HepG2 (cell line): ENCODE measurements around the gene NFIC. TPM values are rescaled to one million over a fixed set of nuclear protein-coding genes. Genes with fewer than 3 reads are reported as not detected.

Experiments used
- AGO1 ChIP-seq: fragments of 200-400 bp; formaldehyde crosslinking; IDR thresholded peaks from 2 replicates; pipeline ENCODE4 v1.6.1; 2017; ENCODE audit warnings: mild to moderate bottlenecking, low read depth, low read length, moderate library complexity; ENCODE audit not compliant: poor library complexity, severe bottlenecking
- ATM ChIP-seq: fragments of 450-650 bp; IDR thresholded peaks from 2 replicates; pipeline ENCODE4 v1.7.1; 2017; ENCODE audit warnings: mild to moderate bottlenecking, borderline replicate concordance
- CREBL2 ChIP-seq: sonication (generic); formaldehyde crosslinking; IDR thresholded peaks from 2 replicates; pipeline ENCODE4 v1.8.1; 2023; ENCODE audit warnings: missing genetic modification reagents, mild to moderate bottlenecking, borderline replicate concordance
- DPF2 ChIP-seq: sonication (generic); formaldehyde crosslinking; IDR thresholded peaks from 2 replicates; pipeline ENCODE4 v1.4.0; 2020; ENCODE audit warnings: mild to moderate bottlenecking, low read depth, missing genetic modification reagents, borderline replicate concordance
- ETV5 ChIP-seq: IDR thresholded peaks from 2 replicates; pipeline ENCODE4 v1.6.1; 2018; ENCODE audit warnings: missing biosample characterization, missing genetic modification reagents, inconsistent platforms, borderline replicate concordance
- FOXO1 ChIP-seq: sonication (generic); formaldehyde crosslinking; IDR thresholded peaks from 2 replicates; pipeline ENCODE4 v1.4.0; 2020; ENCODE audit warnings: missing genetic modification reagents
- HOXA7 ChIP-seq: sonication (generic); formaldehyde crosslinking; IDR thresholded peaks from 2 replicates; pipeline ENCODE4 v1.8.1; 2022; ENCODE audit warnings: mild to moderate bottlenecking, missing genetic modification reagents, moderate library complexity
- MLXIP ChIP-seq: sonication (generic); formaldehyde crosslinking; IDR thresholded peaks from 2 replicates; pipeline ENCODE4 v1.9.0; 2021; ENCODE audit warnings: missing genetic modification reagents, borderline replicate concordance
- MTA1 ChIP-seq: sonication (generic); formaldehyde crosslinking; IDR thresholded peaks from 2 replicates; pipeline ENCODE4 v1.4.0; 2020; ENCODE audit warnings: missing genetic modification reagents, mild to moderate bottlenecking, borderline replicate concordance
- MXD3 ChIP-seq: IDR thresholded peaks from 2 replicates; pipeline ENCODE4 v1.6.1; 2016; ENCODE audit warnings: mild to moderate bottlenecking, missing biosample characterization, missing genetic modification reagents
- MYC ChIP-seq: sonication (generic); formaldehyde crosslinking; IDR thresholded peaks from 2 replicates; pipeline ENCODE4 v1.9.0; 2021; ENCODE audit warnings: missing genetic modification reagents, borderline replicate concordance
- NR0B2 ChIP-seq: sonication (generic); formaldehyde crosslinking; IDR thresholded peaks from 2 replicates; pipeline ENCODE4 v1.4.0; 2020; ENCODE audit warnings: mild to moderate bottlenecking, missing genetic modification reagents
- PBX2 ChIP-seq: IDR thresholded peaks from 2 replicates; pipeline ENCODE4 v1.6.1; 2016; ENCODE audit warnings: control low read depth
- SOX5 ChIP-seq: IDR thresholded peaks from 2 replicates; pipeline ENCODE4 v1.6.1; 2016; ENCODE audit warnings: borderline replicate concordance
- TMF1 ChIP-seq: sonication (generic); formaldehyde crosslinking; IDR thresholded peaks from 2 replicates; pipeline ENCODE4 v1.8.1; 2022; ENCODE audit warnings: low read depth, missing genetic modification reagents
- ZNF10 ChIP-seq: sonication (generic); formaldehyde crosslinking; IDR thresholded peaks from 2 replicates; pipeline ENCODE4 v1.4.0; 2020; ENCODE audit warnings: mild to moderate bottlenecking, low read depth, missing genetic modification reagents, borderline replicate concordance
- ZNF124 ChIP-seq: sonication (generic); formaldehyde crosslinking; IDR thresholded peaks from 2 replicates; pipeline ENCODE4 v1.4.0; 2020; ENCODE audit warnings: missing genetic modification reagents
- ZNF234 ChIP-seq: sonication (generic); formaldehyde crosslinking; conservative IDR thresholded peaks from 2 replicates; pipeline ENCODE4 v1.5.1; 2020; ENCODE audit warnings: mild to moderate bottlenecking, missing genetic modification reagents
- ZNF468 ChIP-seq: sonication (generic); formaldehyde crosslinking; IDR thresholded peaks from 2 replicates; pipeline ENCODE4 v1.8.0; 2022; ENCODE audit warnings: mild to moderate bottlenecking, moderate library complexity, missing genetic modification reagents
- ZNF841 ChIP-seq: sonication (generic); formaldehyde crosslinking; IDR thresholded peaks from 2 replicates; pipeline ENCODE4 v1.8.1; 2023; ENCODE audit warnings: missing genetic modification reagents, borderline replicate concordance
- polyA plus RNA-seq, 8 experiments: library from polyadenylated mRNA; depleted of rRNA in 3 of 8; stranded (reverse) in 7 of 8; unstranded in 1 of 8; fragments of >200 nt; fragmentation: Illumina TruSeq in 4 of 8; extraction: Trizol in 4 of 8; gene quantifications; 2 replicates each; pipeline versions ENCODE4 v1.2.1 to v1.2.3, GENCODE V29; 2011 to 2016; ENCODE audit warnings: low read depth in 4 of 8, missing spikeins in 1 of 8, mixed read lengths in 1 of 8; ENCODE audit not compliant: insufficient read depth in 1 of 8
- total RNA-seq, 5 experiments: library from RNA; depleted of rRNA; stranded (reverse); fragments of >200 nt; fragmentation: Illumina TruSeq; extraction: Trizol; gene quantifications; 2 replicates each; pipeline ENCODE4 v1.2.3, GENCODE V29; 2016; ENCODE audit warnings: low read depth in 1 of 5
- TF ChIP-seq, protein P1 (sequence below): sonication (generic); formaldehyde crosslinking; IDR thresholded peaks from 2 replicates; pipeline ENCODE4 v1.5.0; 2020; ENCODE audit warnings: mild to moderate bottlenecking, missing genetic modification reagents

Gene NFIC
- total and polyA plus RNA-seq, 2 of the 13 experiments (the other 11 are each of a cell fraction or from before 2014, with no cell fraction given), result 1.3 to 2.5 TPM

DNA sequence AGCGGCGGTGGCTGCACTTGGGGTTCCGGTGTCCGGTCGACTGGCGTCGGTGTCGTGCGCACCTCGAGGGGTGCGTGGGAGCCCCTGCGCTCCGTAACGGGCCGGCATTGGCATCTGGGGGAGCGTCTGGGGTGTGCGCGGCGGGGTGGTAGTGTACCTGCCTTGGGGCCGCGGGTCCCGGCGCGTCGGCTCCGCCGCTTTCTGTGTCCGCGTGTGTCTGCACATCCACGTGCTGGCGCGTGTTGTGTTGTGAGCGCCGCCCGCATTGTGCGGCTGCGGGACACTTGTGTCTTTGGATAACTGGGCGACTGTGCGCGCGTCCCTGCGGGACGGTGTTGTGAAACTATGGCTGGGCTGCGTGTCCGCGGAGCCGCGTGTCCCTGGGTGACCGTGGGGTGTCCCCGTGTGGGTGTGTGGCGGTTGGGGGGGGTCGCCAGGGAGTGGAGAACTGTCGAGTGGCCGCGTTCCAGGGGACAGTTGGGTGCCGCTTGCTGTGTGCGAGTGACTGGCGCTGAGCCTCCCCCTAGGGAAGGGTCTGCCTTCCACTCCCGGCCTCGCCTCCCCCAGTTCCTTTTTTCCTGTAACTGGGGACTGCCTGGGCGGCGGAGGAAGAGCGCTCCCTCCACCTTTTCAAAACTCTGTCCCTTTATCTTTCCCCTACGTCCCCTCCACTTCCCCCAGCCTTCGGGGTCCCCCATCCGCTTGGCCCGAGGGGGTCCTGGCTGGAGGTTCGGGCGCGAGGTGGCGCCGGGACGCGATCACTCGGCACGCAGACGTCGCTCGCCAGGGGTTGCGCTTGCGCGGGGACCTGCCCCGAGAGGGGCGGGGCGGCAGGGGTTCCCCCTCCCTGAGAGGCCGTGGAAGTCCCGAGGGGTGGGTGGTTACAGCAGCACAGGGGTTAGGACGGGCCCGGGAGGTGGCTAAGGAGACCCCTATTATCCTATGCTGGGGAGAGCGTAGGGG lies 5.7 kb upstream of the NFIC start (continued):
- no peak for TF ChIP-seq FOXO1 (CRISPR knock-in tag)
- no peak for TF ChIP-seq ZNF468 (CRISPR knock-in tag)
- no peak for TF ChIP-seq DPF2
- no peak for TF ChIP-seq TMF1 (CRISPR knock-in tag)
- no peak for TF ChIP-seq ZNF841 (CRISPR knock-in tag)
- peak; percentile 77; the same call in 1 of the 2 replicates for TF ChIP-seq MXD3 (CRISPR knock-in tag)
- TF ChIP-seq AGO1, result peak; percentile 25
- no peak for TF ChIP-seq SOX5 (CRISPR knock-in tag)
- TF ChIP-seq NR0B2 (CRISPR knock-in tag), result peak; percentile 46; the same call in 1 of the 2 replicates
- no peak for TF ChIP-seq ZNF124 (CRISPR knock-in tag)
- no peak for TF ChIP-seq PBX2
- TF ChIP-seq CREBL2 (CRISPR knock-in tag), result no peak
- TF ChIP-seq ZNF234, result no peak
- TF ChIP-seq MTA1 (CRISPR knock-in tag), result peak; percentile 68; the same call in 1 of the 2 replicates
- TF ChIP-seq, protein P1, sequence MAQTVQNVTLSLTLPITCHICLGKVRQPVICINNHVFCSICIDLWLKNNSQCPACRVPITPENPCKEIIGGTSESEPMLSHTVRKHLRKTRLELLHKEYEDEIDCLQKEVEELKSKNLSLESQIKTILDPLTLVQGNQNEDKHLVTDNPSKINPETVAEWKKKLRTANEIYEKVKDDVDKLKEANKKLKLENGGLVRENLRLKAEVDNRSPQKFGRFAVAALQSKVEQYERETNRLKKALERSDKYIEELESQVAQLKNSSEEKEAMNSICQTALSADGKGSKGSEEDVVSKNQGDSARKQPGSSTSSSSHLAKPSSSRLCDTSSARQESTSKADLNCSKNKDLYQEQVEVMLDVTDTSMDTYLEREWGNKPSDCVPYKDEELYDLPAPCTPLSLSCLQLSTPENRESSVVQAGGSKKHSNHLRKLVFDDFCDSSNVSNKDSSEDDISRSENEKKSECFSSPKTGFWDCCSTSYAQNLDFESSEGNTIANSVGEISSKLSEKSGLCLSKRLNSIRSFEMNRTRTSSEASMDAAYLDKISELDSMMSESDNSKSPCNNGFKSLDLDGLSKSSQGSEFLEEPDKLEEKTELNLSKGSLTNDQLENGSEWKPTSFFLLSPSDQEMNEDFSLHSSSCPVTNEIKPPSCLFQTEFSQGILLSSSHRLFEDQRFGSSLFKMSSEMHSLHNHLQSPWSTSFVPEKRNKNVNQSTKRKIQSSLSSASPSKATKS (CRISPR knock-in tag), result no peak
- TF ChIP-seq ZNF10 (CRISPR knock-in tag), result no peak
- TF ChIP-seq MYC (CRISPR knock-in tag), result peak; percentile 90
- TF ChIP-seq MLXIP, result no peak
- TF ChIP-seq ETV5 (CRISPR knock-in tag), result no peak
- TF ChIP-seq HOXA7 (CRISPR knock-in tag), result no peak
- no peak for TF ChIP-seq ATM
